ENCODE results near the gene IFNGR2.
"Not testable (repeated sequence)": the region's sequence is repeated elsewhere in the genome, so short reads cannot be mapped to it uniquely, and the experiment has no call there.

The IFNGR2 gene, protein sequence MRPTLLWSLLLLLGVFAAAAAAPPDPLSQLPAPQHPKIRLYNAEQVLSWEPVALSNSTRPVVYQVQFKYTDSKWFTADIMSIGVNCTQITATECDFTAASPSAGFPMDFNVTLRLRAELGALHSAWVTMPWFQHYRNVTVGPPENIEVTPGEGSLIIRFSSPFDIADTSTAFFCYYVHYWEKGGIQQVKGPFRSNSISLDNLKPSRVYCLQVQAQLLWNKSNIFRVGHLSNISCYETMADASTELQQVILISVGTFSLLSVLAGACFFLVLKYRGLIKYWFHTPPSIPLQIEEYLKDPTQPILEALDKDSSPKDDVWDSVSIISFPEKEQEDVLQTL

DNA sequence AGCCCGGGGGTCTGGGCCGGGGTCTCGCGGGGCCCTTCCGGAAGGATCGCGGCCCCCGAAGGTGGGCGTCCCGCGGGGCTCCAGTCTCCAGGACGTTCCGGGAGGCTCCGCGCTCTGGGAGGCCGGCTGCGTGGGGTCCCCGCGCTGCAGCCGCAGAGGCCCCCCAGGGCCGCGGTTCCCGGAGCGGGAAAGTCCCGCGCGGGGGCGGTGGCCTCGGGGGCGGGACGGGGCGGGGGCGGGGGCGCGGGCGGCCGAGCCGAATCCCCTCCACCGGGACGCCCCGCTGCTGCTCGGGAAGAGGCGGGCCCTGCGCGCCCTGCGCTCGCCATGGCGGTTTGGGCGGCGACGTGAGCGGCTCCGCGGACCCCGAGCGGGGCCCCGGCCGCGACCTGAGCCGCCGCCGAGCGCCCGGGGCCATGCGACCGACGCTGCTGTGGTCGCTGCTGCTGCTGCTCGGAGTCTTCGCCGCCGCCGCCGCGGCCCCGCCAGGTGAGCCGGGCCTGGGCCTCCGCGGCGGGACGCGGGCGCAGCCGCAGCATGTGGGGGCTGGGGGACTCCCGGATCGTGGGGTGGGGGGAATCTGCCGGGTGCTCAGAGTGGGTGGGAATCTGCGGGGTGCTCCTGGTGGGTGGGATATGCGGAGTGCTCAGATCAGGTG is at the start of gene IFNGR2:
TSS of gene IFNGR2 (plus strand) at position 286 of the 658 bp plus-strand sequence. CDS start at position 417, 131 bp downstream.
- DNase-seq = peak; percentile 25

DNA sequence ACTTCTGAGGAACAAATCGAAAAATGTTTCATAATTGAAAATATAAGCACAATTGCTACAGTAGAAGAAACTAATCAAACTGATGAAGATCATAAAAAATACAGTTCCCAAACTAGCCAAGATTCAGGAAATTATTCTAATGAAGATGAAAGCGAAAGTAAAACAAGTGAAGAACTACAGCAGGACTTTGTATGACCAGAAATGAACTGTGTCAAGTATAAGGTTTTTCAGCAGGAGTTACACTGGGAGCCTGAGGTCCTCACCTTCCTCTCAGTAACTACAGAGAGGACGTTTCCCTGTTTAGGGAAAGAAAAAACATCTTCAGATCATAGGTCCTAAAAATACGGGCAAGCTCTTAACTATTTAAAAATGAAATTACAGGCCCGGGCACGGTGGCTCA is 47.9 kb upstream of the IFNGR2 start:
- DNase-seq = no peak

DNA sequence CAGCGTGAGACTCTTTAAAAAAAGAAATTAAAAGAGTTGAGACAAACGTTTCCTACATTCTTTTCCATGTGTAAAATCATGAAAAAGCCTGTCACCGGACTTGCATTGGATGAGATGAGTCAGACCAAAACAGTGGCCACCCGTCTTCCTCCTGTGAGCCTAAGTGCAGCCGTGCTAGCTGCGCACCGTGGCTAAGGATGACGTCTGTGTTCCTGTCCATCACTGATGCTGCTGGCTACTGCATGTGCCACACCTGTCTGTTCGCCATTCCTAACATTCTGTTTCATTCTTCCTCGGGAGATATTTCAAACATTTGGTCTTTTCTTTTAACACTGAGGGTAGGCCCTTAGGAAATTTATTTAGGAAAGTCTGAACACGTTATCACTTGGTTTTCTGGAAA is 47.2 kb upstream of the IFNGR2 start:
- no peak for DNase-seq

DNA sequence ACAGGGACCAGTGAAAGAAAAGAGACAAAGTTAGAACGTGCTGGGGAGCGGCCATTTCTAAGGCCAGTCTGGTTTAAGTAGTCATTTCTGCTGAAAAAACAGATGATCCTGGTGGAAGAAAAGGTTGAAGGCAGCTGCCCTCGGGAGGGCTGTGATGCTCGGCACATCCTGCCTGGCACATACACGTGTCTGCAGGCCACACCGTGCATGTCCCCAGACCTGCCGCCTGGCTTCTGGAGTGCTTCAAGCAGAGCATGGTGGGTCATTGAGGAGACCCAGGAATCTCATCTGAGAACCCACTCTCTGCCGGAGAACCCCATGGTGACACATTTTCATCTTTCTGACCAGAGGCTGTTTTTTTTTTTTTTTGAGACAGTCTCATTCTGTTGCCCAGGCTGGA is 46.0 kb upstream of the IFNGR2 start:
- DNase-seq = no peak

DNA sequence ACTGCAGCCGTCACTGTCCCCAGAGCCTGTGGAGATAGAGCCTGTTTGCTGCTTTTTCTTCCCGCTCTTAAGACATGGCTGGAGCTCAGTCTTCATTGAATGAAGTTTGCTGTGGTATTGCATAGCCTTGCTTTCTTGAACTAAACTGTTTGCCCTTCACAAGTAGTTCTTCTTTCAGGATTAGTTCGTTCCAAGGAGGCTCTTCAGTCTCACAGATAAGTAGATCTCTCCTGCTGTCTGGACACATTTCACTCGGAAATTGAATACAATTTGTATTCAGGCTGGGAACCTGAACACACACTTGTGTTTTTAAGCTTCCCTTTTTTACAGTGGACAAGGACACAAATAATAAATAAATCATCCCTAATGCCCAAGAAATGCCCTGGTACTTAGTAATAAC is 43.8 kb upstream of the IFNGR2 start:
- no peak for DNase-seq

DNA sequence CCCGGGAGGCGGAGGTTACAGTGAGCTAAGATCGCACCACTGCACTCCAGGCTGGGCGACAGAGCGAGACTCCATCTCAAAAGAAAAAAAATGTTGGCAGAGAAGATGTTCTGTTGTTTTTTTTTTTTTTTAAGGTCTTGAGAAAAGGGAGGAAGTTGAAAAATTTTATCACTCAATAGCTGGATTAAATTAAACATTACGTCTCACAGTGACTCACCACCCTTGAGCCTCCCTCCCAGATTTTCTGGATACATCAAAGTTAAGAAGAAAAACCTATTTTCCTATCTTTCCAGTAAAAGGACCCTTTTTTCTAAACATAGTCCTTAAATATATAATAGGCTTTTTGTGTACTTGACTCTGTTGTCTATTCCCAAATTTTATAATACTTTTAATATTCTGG is 42.9 kb upstream of the IFNGR2 start:
- DNase-seq = no peak

DNA sequence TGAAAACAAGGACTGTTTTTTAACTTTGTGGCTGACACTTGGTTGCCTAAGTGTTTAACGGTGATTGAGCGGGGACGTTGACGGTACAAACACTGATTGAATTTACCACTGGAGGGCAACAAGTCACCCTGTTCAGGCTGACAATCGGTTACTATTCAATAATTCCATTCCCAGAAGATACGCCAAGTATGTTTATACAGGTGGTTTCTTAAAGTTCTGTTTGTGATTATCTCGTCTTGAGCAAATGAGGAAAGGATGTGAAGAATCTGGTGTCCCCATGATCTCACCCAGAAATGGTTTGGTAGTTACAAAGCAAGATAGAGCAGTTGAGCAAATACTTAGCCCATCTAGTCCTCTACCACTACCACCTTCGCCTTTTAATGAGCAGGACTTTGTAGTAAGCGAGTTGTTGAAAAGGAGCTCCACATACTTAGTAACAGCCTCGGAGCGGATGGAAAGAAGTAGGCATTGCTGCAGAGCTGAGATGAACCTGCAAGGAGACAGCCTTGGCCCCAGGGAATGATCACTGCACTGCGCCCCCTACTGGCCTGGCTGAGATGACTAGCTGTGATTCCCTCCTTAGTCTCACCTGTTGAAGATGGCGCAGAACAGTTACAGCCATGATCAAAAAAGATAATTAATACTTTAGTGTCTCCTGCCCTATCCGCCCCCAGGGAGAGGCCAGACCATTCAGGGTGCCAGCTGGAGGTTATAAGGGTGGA is 42.2 kb upstream of the IFNGR2 start:
- DNase-seq = peak; percentile 80

DNA sequence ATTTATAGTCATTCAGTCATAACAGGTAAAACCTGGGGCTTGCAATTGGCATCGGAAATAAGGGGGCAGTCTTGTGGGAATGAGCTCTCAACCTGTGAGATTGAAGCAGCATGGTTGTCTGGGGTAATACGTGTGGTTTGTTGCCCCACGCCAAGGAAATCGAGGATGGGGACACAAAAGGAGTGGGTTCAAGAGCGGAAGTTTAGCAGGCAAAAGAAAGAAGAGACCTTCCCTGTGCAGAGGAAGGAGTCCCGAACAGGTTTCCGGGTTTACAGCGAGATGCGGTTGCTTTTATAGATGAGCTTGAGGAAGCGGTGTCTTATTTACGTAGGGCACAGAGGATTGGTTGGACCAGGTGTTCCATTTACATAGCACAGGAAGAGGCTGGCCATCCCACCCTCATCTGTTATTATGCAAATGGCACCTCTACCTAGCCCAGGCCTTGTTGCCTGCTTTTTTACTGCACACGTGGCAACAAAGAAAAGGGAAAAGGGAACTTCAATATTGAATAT is 41.1 kb upstream of the IFNGR2 start:
- no peak for DNase-seq

DNA sequence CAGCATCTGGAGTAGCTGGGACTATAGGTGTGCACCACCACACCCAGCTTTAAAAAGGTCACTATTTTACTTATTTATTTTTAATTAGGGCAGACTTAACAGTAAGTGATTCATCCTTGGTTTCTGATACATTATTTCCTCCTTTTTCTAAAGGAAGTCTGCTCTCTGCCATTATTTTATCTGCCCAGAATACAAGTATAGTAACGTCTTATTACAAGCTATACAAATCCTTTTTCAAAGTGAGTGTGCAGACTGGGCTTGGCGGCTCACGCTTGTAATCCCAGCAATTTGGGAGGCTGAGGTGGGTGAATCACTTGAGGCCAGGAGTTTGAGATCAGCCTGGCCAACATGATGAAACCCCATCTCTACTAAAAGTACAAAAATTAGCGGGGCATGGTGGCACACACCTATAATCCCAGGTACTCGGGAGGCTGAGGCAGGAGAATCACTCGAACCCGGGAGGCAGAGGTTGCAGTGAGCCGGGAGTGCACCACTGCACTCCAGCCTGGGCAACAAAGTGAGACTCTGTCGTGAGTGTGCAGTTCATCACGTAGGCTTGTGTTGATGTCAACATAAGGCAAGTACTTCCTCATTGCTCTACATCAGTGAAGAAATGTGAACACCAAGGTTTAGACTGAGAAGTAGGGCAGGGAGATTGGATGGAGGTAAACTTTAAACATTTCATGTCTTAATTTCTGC is 39.2 kb upstream of the IFNGR2 start:
- DNase-seq = not testable (repeated sequence)

DNA sequence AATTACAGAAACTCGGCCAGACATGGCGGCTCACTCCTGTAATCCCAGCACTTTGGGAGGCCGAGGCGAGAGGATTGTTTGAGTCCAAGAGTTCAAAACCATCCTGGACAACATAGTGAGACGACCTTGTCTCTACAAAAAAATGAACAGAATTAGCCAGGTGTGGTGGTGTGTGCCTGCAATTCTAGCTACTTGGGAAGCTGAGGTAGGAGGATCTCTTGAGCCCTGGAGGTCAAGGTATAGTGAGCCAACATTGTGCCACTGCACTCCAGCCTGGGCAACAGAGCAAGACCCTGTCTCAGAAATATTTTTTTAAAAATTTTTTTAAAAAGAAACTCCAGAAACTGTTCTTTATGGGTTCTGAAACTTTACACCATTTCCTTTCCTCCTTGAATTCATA is 38.4 kb upstream of the IFNGR2 start:
- DNase-seq = no peak

DNA sequence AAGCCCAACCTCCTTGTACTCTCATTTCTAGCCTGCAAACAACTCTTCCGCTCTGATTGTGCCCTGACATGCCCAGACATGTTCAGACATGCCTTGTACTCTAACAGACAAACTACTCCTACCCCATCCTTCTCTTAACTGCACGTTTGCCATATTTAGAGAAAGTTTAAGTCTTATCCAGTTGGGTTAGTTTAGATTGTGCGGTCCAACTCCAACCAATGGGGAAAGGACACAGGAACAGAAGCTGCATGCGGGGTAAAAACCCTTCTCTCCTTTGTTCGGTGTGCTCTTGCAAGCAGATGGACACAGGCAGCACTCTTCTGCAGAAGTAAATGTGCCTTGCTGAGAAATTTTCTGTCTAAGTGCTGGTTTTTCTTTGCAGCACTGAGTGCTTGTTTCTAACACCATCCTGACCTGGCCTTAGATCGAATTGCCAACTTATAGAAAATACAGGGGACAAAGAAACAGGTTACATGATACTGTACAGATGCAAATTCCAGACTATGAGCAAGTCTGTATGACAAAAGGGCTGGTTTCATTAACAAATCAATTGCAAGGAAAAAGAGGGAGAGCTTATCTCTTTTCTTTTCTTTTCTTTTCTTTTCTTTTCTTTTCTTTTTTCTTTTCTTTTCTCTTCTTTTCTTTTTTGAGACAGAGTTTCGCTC is 35.8 kb upstream of the IFNGR2 start:
- DNase-seq = no peak

DNA sequence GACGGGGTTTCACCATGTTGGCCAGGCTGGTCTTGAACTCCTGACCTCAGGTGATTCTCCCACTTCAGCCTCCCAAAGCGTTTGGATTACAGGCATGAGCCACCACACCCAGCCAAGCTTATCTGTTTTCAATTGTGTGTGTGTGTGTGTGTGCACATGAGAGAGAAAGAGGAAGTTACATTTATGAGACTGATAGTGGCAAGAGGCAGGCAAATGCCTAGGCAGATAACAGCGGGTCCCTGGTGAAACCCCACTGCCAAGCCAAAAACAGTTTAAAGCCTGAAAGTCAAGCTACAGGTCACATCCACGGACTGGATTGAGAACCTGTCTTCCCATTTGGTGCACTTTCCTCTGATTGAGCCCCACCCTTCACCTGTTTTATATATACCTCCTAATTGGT is 35.1 kb upstream of the IFNGR2 start:
- no peak for DNase-seq

DNA sequence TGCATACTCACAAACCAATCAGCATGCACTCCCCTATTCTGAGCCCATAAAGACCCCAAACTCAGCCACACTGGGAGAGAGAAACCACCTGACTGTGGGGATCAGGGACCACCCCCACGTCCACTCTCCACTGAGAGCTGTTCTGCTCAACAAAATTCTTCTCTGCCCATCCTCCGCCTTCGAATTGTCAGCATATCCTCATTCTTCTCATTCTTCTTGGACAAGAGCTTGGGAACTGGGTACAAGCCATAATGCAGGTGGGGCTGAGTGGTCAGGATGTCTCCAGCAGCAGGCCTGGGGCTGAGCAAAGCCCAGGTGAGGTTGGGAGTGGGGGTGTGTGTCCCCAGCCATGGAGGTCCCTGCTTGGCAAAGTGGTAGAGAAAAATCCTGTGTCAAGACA is 34.6 kb upstream of the IFNGR2 start:
- no peak for DNase-seq

DNA sequence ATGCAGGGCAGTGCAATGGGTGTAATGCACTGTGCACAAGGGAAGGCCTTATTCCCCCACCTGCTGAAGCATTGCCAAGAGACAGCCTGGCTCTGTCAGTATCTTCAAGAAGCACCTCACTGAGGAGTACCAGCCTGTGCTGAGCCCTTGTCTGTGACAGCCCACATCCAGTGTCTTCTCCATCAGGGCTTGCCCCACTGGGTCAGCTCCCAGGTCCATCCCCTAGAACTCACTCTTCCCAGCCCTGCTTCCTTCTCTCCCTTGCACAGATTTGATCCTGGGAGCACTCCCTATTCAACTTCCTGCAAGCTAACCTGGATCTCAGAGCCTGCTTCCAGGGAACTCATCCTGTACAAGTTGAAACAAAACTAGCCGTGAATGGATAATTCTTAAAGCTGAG is 33.6 kb upstream of the IFNGR2 start:
- no peak for DNase-seq

DNA sequence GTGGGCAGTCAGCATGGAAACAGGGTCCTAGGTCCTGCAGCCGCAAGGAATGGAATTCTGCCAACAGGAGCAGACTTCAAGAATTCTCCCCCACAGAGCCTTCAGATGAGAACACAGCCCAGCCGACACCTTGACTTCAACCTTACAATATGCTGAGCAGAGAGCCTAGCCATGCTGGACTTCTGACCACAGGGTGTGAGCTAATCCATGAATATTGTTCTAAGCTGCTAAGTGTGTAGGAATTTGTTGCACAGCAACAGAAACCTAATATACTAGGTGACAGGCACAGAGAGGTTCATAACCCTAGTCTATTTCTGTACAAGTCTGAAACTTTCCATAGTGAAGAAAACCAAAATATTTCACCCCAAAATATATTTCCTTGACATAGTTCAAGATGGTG is 32.9 kb upstream of the IFNGR2 start:
- no peak for DNase-seq

DNA sequence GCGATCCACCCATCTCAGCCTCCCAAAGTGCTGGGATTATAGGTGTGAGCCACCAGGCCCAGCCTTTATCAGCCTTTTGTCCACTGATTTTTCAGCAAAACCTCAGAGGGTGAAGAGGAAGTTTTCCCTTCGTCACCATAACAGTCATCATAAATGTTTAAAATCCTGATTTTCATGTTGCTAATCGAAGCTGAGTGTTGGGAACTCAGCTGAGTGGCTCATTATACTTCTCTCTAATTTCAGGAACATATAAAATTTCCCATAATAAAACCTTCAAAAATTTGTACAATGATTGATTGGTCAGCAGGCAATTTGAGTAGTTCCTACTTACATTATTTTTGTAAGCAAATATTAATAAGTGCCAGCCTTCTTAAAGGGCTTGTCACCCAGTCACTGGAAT is 31.8 kb upstream of the IFNGR2 start:
- no peak for DNase-seq

DNA sequence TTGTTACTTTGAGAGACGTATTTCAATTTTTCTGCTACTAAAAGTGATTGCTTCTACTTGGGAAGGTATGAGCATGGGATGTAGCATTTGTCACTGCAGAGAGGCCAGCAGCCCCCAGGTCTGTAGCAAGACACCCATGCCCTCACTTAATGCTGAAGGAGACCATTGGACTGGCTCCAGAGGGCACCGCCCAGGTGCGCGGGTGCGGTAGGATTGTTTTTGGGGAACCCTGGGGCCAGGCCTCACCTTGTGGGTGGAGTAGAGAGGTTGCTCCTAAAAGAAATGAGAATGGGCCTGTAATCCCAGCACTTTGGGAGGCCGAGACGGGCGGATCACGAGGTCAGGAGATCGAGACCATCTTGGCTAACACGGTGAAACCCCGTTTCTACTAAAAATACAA is 30.6 kb upstream of the IFNGR2 start:
- DNase-seq = no peak

DNA sequence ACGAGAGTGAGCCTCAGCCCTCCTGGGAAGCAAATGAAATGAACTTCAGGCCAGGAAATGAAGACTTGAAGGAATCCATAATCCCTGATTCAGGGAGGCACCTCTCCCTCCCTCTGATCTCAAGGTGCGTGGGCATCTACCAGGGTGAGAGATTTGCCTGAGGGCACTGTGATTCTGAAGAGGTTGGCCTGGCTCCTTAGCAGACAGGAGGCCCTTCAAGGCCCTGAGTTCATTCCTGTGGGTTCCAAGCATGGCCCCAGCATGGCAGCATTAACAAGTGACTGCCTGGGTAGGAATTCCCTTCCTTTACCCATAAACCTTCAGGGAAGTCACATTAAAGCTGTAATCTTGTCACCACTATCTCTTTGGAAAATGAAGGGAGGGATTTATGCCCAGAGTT is 29.8 kb upstream of the IFNGR2 start:
- DNase-seq = no peak

DNA sequence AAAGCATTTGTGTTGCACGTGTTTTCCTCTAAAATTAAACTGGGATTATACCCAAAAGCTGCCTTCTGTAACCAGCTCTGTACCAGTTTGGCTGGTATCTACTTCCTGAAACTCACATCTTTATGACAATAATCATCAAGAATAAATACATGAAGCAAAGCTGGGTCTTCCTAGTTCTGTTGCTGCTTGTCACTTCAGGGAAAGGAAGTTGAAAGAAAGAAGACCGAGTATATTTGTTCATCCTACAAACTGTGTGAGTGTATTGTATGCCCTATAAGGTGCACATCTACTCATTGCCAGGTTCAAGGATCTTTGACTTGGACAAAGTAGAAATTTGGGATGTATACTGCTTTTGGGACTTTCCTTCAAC is 29.1 kb upstream of the IFNGR2 start:
- no peak for DNase-seq

DNA sequence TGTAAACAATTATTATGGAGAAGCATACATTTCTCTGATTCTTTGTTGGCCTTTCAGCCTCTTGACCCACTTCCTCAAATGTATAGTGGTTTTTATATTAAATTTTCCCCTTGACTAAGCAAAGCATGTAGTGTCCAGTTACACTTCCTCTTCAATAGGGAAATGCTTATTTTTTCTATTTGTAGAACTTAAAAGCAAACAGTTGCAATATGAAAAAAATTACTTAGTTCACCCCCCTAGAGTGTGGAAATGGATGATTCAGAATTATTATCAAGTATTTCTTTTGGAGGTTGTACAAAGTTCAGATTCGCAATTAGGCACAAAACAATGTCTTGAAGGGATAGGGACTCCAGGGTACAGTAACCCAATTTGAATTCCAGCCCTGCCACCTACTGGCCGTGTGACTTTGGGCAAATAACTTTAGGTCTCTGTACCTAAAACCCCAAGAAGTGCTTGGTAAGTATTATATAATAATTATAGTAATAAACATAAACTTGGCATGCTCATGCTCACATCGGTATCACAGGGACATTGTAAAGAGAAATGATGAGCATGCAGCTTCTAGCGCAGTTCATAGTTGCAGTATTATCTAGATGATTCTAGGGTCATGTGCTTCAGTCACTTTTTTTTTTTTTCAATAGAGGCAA is 28.6 kb upstream of the IFNGR2 start:
- DNase-seq = no peak

DNA sequence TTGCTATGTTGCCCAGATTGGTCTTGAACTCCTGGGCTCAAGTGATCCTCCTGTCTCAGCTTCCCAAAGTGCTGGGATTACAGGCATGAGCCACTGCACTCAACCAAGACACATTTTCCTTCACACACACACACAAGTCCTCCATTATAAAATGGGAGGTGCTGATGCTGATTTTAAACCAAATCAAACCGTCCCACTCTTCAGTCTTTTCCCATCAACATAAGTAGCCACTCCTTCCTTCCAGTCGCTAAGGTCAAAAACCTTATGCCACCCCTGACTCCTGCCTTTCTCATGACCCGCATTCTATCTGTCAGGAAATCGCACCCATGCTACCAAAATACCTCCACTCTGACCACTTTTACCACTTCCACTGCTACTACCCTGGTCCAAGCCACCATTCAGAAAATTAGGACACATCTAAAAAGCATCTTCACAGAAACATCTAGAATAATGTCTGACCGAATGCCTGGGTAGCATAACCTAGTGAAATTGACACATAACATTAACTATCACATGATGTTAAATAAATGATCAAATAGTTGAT is 28.0 kb upstream of the IFNGR2 start:
- DNase-seq = no peak

Data from kidney glomerular epithelial cell (primary cell).